Activated T-helper 17 cell treated with anti-CD3 and anti-CD28 coated beads, Interleukin-2, amount 50 U/mL, for 72 hours (primary cell): ENCODE measurements around the gene TST. TPM values are rescaled to one million over a fixed set of nuclear protein-coding genes. Genes with fewer than 3 reads are reported as not detected.

Experiments used
- ATAC-seq: fragments of 150-1000 bp; cut with Tn5 transposase; replicated peaks from 2 replicates; pipeline ENCODE4 v1.10.0; 2021; ENCODE audit warnings: mild to moderate bottlenecking, moderate library complexity
- H3K27ac Mint-ChIP-seq: one replicate; pipeline ENCODE4 v1.8.0; 2022; ENCODE audit warnings: mixed read lengths
- H3K27me3 Mint-ChIP-seq: one replicate; pipeline ENCODE4 v1.8.0; 2022; ENCODE audit warnings: mixed read lengths
- H3K36me3 Mint-ChIP-seq: one replicate; pipeline ENCODE4 v1.8.0; 2022; ENCODE audit warnings: low read depth, mild to moderate bottlenecking, mixed read lengths
- H3K4me1 Mint-ChIP-seq: one replicate; pipeline ENCODE4 v1.8.0; 2022; ENCODE audit warnings: mixed read lengths
- H3K4me3 Mint-ChIP-seq: one replicate; pipeline ENCODE4 v1.8.0; 2022; ENCODE audit warnings: mild to moderate bottlenecking, mixed read lengths
- H3K9me3 Mint-ChIP-seq: one replicate; pipeline ENCODE4 v1.8.0; 2022; ENCODE audit warnings: mixed read lengths
- total RNA-seq, 2 donors: library from RNA; stranded (reverse); gene quantifications; one replicate each; pipeline ENCODE4 v1.2.3, GENCODE V29; 2022

The TST gene
- total RNA-seq, 2 donors from 2014 or later, result 8.2 to 14.5 TPM

GRCh38 chr22:37018086-37018814 is 997 bp downstream of the TST start:
- no peaks in the 10 kb centered on the region for H3K36me3 Mint-ChIP-seq
- no peaks in the 10 kb centered on the region for H3K9me3 Mint-ChIP-seq
- no peak overlapping the region for H3K27ac Mint-ChIP-seq
- no peaks in the 10 kb centered on the region for H3K27me3 Mint-ChIP-seq
- no peak for ATAC-seq
- peaks cover 5% of the 10 kb centered on the region for H3K4me1 Mint-ChIP-seq
- peak overlapping the region; percentile 66 for H3K4me3 Mint-ChIP-seq

DNA sequence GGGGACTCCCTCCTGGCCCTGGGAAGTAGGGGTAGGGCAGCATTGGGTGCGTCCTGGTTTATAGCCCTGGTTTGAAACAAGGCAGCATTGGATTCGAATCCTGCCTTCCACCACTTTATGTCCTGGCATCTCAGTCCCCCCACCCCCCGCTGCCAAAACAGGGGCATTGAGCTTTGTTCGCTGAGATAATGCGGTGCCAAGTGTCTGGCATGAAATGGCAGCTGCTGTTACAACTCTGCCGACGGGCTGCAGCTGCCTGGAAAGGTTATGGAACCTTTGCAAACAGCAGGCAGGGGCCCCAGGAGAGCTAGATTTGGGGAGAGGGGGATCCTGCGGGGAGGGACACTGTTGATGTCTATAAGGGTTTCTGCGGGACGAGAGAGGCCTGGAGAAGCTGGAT is 1.9 kb downstream of the TST start:
- Mint-ChIP-seq H3K36me3 (no peaks in the 10 kb centered on the region), H3K4me3 (peak overlapping the region; percentile 66), H3K27me3 (no peaks in the 10 kb centered on the region), H3K9me3 (no peaks in the 10 kb centered on the region), H3K27ac (no peak overlapping the region), H3K4me1 (peaks cover 5% of the 10 kb centered on the region)
- no peak for ATAC-seq

- Mint-ChIP-seq H3K27ac (no peak overlapping the region), H3K4me3 (no peak overlapping the region), H3K27me3 (no peaks in the 10 kb centered on the region), H3K4me1 (no peaks in the 10 kb centered on the region), H3K9me3 (no peaks in the 10 kb centered on the region), H3K36me3 (no peaks in the 10 kb centered on the region)
- ATAC-seq, result no peak
Observed at GRCh38 chr22:37016134-37016910, 2.9 kb downstream of the TST start.

DNA sequence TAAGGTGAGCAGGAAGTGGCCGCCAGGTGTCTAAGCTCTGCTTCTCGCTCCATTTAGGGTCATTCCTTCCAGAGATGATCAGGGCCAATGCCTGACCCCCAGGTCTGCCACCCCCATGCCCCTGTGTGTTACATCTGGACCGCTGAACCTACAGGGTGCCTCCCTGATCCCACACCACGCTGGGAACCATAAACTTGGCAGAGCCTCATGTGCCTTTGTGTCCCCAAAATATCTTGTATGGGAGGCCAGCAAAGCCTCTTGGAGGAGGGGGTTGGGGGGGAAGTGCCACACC is 3.7 kb downstream of the TST start:
- Mint-ChIP-seq H3K4me1 (no peaks in the 10 kb centered on the region), H3K4me3 (no peak overlapping the region), H3K9me3 (no peaks in the 10 kb centered on the region), H3K27ac (no peak overlapping the region), H3K36me3 (no peaks in the 10 kb centered on the region), H3K27me3 (no peaks in the 10 kb centered on the region)
- ATAC-seq, result no peak

DNA sequence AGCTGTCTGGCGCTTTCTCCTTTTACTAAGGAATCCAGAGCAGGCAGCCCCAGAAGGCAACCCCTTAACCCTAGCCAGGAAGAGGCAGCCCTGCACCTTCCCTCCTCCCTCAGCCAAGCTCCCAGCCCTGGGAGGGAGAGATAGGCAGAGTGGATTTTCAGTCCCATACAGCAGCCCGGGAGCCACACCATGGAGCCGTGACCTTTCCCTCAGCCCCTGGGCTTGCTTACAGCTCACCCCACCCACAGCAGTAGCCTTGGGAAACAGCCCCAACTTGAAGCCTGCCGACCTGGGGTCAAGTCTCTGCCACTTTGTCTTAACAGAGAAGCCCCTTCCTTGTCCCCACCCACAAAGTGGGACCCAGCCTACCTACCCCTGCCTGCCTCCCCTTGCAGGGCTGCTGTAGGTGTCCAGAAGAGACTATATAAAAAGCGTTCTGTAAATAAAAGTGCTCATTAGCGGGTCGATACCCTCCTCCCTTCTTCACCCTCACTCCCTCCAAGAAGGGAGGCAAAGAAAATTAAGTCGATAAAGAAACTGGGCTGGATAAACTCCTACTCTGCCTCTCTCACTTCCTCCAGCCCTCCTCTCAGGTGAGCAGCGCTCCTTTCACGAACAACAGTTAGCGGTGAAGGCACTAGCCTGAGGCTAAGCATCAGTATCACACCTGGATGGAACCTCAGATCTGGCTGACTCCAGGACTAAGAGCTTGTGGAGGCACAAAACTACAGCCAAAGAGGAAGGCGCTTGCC is 4.2 kb downstream of the TST start:
- ATAC-seq, result no peak
- Mint-ChIP-seq H3K36me3 (no peaks in the 10 kb centered on the region), H3K27ac (no peak overlapping the region), H3K4me1 (no peaks in the 10 kb centered on the region), H3K9me3 (no peaks in the 10 kb centered on the region), H3K4me3 (no peak overlapping the region), H3K27me3 (no peaks in the 10 kb centered on the region)

GRCh38 chr22:37014415-37014806 is 4.8 kb downstream of the TST start:
- Mint-ChIP-seq H3K36me3 (no peaks in the 10 kb centered on the region), H3K4me1 (no peaks in the 10 kb centered on the region), H3K27ac (no peak overlapping the region), H3K4me3 (no peak overlapping the region), H3K9me3 (no peaks in the 10 kb centered on the region), H3K27me3 (peaks cover 5% of the 10 kb centered on the region)
- no peak for ATAC-seq

GRCh38 chr22:37012956-37013355 is 6.3 kb downstream of the TST start:
- Mint-ChIP-seq H3K4me1 (no peaks in the 10 kb centered on the region), H3K4me3 (no peak overlapping the region), H3K27ac (no peak overlapping the region), H3K9me3 (no peaks in the 10 kb centered on the region), H3K36me3 (no peaks in the 10 kb centered on the region), H3K27me3 (peaks cover 11% of the 10 kb centered on the region)
- no peak for ATAC-seq

DNA sequence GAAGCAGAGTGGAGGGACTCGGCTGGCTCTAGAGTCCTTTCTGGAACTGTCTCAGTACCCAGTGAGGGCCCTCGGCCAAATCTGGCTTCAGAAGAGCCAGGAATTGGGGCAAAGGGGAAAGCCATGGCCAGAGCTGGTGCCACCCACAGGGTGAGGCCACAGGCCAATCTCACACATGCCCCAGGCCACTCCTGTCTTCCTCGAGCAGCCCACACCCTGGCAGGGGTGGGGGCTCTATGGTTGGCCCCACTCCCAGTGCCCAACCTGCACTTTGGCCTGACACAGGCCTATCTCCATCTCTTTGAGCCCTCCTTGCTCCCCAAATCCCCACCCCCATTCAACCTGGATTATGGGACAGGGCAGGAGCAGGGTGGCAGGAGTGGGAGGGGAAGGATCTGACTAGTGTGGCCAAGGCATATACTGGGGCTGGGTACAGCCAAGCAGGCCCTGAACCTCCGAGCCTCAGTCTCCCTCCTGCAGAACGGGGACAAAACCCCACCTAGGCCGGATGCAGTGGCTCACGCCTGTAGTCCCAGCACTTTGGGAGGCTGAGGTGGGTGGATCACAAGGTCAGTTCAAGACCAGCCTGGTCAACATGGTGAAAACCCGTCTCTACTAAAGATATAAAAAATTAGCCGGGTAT is 6.9 kb downstream of the TST start:
- no peaks in the 10 kb centered on the region for H3K9me3 Mint-ChIP-seq
- peaks cover 11% of the 10 kb centered on the region for H3K27me3 Mint-ChIP-seq
- H3K4me3 Mint-ChIP-seq, result no peak overlapping the region
- ATAC-seq, result no peak
- no peak overlapping the region for H3K27ac Mint-ChIP-seq
- H3K4me1 Mint-ChIP-seq, result no peaks in the 10 kb centered on the region
- H3K36me3 Mint-ChIP-seq, result no peaks in the 10 kb centered on the region

- Mint-ChIP-seq H3K9me3 (no peaks in the 10 kb centered on the region), H3K27me3 (peaks cover 12% of the 10 kb centered on the region), H3K36me3 (no peaks in the 10 kb centered on the region), H3K4me1 (no peaks in the 10 kb centered on the region), H3K4me3 (no peak overlapping the region), H3K27ac (no peak overlapping the region)
- no peak for ATAC-seq
Observed at GRCh38 chr22:37011472-37011871, 7.8 kb downstream of the TST start.

GRCh38 chr22:37010976-37011375 is 8.3 kb downstream of the TST start:
- Mint-ChIP-seq H3K4me3 (no peak overlapping the region), H3K27me3 (peaks cover 16% of the 10 kb centered on the region), H3K36me3 (no peaks in the 10 kb centered on the region), H3K9me3 (no peaks in the 10 kb centered on the region), H3K27ac (no peak overlapping the region), H3K4me1 (no peaks in the 10 kb centered on the region)
- no peak for ATAC-seq

DNA sequence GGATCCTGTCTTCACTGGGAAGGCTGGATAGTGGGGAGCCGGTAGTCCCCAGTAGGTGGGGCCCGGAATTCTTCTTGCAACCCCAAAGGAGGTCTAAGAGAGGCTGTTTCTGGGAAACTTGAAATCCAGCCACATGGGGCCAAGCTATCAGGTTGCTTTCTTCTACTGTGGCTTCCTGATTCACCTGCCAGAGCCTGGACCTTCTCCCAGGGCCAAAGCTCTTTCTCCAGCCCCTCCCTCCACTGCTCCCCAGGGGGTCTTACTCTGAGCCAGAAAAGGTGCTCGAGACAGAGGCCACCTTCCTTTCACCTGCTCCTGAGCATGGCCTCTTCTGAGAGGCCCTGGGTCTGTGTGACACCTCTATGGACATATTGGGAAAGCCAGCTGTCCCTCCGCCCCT is 9.1 kb downstream of the TST start:
- Mint-ChIP-seq H3K4me1 (no peaks in the 10 kb centered on the region), H3K9me3 (no peaks in the 10 kb centered on the region), H3K4me3 (no peak overlapping the region), H3K36me3 (no peaks in the 10 kb centered on the region), H3K27ac (no peak overlapping the region), H3K27me3 (peaks cover 23% of the 10 kb centered on the region)
- ATAC-seq, result no peak

DNA sequence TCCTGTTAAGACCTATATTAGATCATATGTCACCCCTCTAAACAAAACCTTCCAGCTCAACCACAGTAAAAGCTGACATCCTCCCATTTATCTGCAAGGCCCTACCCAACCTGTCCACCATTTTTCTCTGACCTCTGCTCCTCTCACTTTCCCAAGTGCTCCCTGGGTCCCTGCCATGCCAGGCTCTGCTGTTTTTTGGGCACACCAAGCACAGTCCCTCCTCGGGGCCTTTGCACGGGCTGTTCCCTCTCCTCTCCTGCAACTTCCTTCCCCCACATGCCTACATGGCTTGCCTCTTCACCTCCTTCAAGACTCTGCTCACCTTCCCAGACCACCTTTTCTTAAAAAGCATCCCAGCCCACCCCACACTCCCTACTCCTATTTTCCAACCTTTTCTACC is 9.8 kb downstream of the TST start:
- H3K36me3 Mint-ChIP-seq, result no peaks in the 10 kb centered on the region
- H3K4me3 Mint-ChIP-seq, result no peak overlapping the region
- no peaks in the 10 kb centered on the region for H3K9me3 Mint-ChIP-seq
- peaks cover 23% of the 10 kb centered on the region for H3K27me3 Mint-ChIP-seq
- no peak overlapping the region for H3K27ac Mint-ChIP-seq
- no peaks in the 10 kb centered on the region for H3K4me1 Mint-ChIP-seq
- ATAC-seq, result no peak

DNA sequence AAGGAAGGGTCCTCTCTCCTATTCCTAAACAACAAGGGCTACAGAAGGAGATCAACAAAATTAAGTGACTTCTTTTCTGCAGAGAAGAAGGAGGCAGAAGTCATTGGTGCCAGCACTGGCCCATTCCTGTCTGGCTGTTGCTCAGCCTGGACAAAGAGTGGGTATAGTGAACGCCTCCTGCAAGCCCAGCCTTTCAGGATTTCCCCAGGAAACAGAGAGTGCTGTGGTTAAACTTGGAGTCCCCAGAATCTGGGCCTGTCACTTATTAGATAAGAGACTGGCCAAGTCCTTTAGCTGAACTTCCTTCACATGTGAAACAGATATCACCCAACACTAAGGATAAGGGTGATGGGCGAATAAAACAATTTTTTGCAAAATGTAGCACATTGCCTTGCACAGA is 10.9 kb downstream of the TST start:
- Mint-ChIP-seq H3K36me3 (no peaks in the 10 kb centered on the region), H3K27me3 (peaks cover 26% of the 10 kb centered on the region), H3K9me3 (no peaks in the 10 kb centered on the region), H3K4me1 (no peaks in the 10 kb centered on the region), H3K4me3 (no peak overlapping the region), H3K27ac (no peak overlapping the region)
- ATAC-seq, result no peak

DNA sequence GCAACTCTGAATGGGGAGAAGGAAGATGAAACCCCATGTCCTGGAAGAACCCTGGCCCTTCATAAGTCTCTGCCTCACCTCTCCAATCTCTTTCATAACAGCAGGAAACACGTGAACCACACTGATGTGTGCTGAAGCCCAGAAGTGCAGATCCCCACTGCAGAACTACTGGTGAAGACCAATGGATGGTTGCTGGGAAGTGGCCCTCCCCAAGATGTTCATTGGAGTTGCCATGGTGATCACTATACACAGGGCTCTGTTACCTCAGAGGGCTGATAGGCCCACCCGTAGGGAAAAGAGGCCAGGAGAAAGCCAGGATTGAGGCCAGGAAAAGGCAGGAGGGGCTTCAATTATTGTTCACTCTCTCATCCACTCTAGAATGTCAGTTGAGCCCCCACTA is 11.6 kb downstream of the TST start:
- Mint-ChIP-seq H3K9me3 (no peaks in the 10 kb centered on the region), H3K36me3 (no peaks in the 10 kb centered on the region), H3K27me3 (peaks cover 31% of the 10 kb centered on the region), H3K4me3 (no peak overlapping the region), H3K4me1 (no peaks in the 10 kb centered on the region), H3K27ac (no peak overlapping the region)
- ATAC-seq, result no peak
